Muscle of leg (tissue), 11 donors: Measurements from ENCODE around the gene ELMO1. TPM values are rescaled to one million over a fixed set of nuclear protein-coding genes. Genes with fewer than 3 reads are reported as not detected.

ENCODE experiments used
- DNase-seq: peaks from one replicate; pipeline ENCODE4 v3.0.0; 2013
- H3K27ac ChIP-seq: one replicate; pipeline ENCODE4 v1.5.1; 2013; ENCODE audit warnings: mild to moderate bottlenecking, low read length, control low read depth
- H3K27me3 ChIP-seq: one replicate; pipeline ENCODE4 v1.6.1; 2013; ENCODE audit warnings: low read length; ENCODE audit not compliant: control insufficient read depth, insufficient read depth
- H3K36me3 ChIP-seq: one replicate; pipeline ENCODE4 v1.6.1; 2013; ENCODE audit warnings: low read length; ENCODE audit not compliant: control insufficient read depth, insufficient read depth
- H3K4me1 ChIP-seq: one replicate; pipeline ENCODE4 v1.6.1; 2013; ENCODE audit warnings: low read length; ENCODE audit not compliant: control insufficient read depth, insufficient read depth
- H3K4me3 ChIP-seq: one replicate; pipeline ENCODE4 v1.5.1; 2013; ENCODE audit warnings: low read length, control low read depth
- H3K9me3 ChIP-seq: replicated peaks from 2 replicates; pipeline ENCODE4 v1.6.1; 2013; ENCODE audit warnings: low read depth, low read length; ENCODE audit not compliant: control insufficient read depth
- WGBS: methylation state at CpG from one replicate; pipeline ENCODE4 v1.1.5; 2013; ENCODE audit warnings: missing lambda C conversion rate; ENCODE audit not compliant: insufficient coverage; 5-methylcytosine and 5-hydroxymethylcytosine counted together
- polyA plus RNA-seq, 8 donors: library from polyadenylated mRNA; unstranded; fragments of 120-200 nt; gene quantifications; one replicate each; pipeline versions ENCODE4 v1.2.1 to v1.2.3, GENCODE V29; 2013; ENCODE audit warnings: inconsistent platforms in 1 of 8, low replicate concordance in 1 of 8; ENCODE audit not compliant: insufficient read length in 8 of 8, insufficient read depth in 1 of 8
- total RNA-seq: library from RNA; stranded (reverse); fragments of 120-200 nt; gene quantifications from one replicate; pipeline ENCODE4 v1.2.4, GENCODE V29; 2013

ELMO1 gene
- total and polyA plus RNA-seq, 9 donors = 20.3 to 40.7 (median 25.0) TPM

DNA sequence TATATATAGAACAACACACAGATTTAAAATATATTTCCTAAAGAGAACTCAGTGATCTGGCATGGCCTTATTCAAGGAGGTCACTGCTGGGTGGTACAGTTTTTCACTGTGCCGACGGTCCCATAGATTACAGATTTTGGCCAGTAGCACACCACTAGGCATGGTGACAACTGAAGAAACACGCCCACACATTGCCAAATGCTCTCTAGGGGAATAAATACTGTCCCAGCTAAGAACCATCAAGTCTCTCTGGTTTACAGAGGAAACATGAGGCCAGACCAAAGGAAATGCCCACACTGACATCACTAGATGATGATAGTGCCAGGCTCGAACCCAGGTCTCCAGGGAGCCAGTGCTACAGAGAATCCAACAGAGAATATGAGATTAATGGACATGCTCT is 316.8 kb downstream of the ELMO1 start:
- no peak overlapping the region for H3K4me3 ChIP-seq
- H3K4me1 ChIP-seq = no peaks in the 10 kb centered on the region
- H3K36me3 ChIP-seq = peaks cover 13% of the 10 kb centered on the region
- 87% methylated on average over 4 of the region's 4 CpGs for WGBS
- H3K27me3 ChIP-seq = no peaks in the 10 kb centered on the region
- H3K9me3 ChIP-seq = no peaks in the 10 kb centered on the region
- no peak overlapping the region for H3K27ac ChIP-seq
- no peak for DNase-seq

DNA sequence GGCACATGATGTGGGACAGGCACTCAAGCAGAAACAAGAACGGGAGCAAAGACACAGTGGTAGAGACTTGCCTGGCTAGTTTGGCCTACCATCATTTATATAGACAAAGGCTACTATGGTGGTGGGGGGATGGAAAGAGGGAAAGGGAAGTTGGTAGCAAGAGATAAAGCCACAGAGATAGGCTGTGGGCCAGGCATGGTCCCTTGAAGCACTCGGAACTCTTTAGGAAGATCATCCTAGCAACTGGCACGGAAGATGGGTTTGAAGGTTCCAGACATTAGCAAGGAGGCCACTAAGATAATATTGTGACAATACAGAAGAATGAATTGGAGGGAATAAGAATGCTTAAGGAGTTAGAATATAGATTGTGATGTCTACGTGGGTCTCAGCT is 319.6 kb downstream of the ELMO1 start:
- DNase-seq = no peak
- Histone ChIP-seq H3K4me3 (no peak overlapping the region), H3K27ac (no peak overlapping the region), H3K9me3 (no peaks in the 10 kb centered on the region), H3K36me3 (peaks cover 13% of the 10 kb centered on the region), H3K27me3 (no peaks in the 10 kb centered on the region), H3K4me1 (no peaks in the 10 kb centered on the region)
- WGBS = 93% methylated on average over 2 of the region's 4 CpGs

DNA sequence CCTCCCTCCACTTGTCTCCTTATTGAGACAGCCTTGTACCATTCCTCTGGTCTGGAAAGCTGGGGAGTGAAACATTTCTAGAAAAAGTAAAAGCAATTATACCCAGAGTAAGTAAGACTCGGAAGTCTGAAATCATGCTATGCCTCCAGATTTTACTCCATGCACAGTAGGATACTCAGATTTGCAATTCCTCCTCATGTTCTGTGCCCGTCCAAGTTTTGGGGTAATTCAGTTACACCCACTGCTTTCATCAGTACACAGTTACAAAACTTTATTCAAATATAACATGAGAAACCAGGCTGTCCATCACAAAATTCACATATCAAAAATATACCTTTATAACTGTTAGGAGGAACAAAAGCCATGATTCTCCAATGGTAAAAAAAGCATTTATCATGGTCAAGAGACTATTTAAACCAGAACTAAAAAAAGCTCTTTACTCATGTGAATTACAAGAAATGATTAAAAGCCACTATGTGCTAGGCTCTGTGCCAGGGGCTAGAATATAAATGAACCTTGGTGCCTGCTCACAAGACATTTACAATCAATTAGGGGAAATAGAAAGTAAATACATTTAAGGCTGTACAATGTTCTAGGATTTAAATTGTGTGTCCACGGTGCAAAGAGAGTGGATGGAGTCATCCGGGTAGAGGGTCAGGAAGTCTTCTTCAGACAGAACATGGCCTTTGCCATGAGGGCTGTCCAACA is 320.2 kb downstream of the ELMO1 start:
- H3K4me3 ChIP-seq = no peak overlapping the region
- H3K27me3 ChIP-seq = no peaks in the 10 kb centered on the region
- DNase-seq = no peak
- no peak overlapping the region for H3K27ac ChIP-seq
- H3K36me3 ChIP-seq = peaks cover 13% of the 10 kb centered on the region
- no peaks in the 10 kb centered on the region for H3K9me3 ChIP-seq
- H3K4me1 ChIP-seq = no peaks in the 10 kb centered on the region
- 68% methylated on average over 4 of the region's 4 CpGs for WGBS

DNA sequence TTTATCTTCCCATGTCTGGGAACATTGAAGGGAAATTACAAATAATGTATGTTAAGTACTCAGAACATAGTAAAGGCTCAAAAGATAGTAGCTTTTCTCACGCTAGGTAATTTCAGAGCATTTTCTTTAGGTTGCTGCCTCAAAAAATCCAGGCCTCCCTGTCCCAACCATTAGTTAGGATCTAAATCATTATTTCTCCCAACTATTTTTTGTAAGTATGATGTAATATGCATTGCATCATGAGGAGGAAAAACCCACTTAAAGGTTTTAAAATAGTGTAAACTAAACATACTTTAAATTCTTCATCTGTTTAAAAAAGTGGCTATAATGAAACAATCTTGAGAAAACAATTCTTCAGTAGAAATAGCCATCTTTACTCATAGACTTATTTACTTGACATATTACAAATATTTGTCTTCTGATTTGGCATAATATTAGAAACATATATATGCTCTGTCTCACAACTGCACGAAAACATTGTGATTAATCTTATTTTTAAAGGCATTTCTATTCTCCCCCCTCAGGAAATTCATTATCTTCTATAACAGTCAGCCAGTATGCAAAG is 329.3 kb downstream of the ELMO1 start:
- WGBS = no CpG with 5 or more reads among the region's 2 CpGs
- Histone ChIP-seq H3K4me1 (no peaks in the 10 kb centered on the region), H3K4me3 (no peak overlapping the region), H3K9me3 (no peaks in the 10 kb centered on the region), H3K27ac (no peak overlapping the region), H3K36me3 (no peaks in the 10 kb centered on the region), H3K27me3 (no peaks in the 10 kb centered on the region)
- DNase-seq = no peak

DNA sequence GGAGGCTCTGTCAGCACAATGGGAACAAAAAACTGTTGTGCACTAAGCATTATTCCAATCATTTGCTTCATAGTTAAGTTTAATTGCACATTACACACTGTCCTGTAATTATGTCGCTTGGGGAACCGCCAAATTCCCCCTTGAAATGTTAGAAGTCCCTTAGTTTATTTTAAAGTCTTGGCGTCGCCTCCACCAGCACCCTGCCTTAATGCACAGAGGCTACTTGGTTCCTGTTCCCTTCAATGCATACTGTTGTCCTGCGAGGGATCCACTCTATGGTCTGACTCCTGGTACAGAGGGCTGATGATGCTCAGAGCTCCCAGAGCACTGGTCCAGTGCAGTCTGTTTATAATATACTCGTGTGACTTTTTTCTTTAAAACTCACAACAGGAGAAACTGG is 330.7 kb downstream of the ELMO1 start:
- Histone ChIP-seq H3K9me3 (no peaks in the 10 kb centered on the region), H3K27ac (no peak overlapping the region), H3K36me3 (no peaks in the 10 kb centered on the region), H3K27me3 (no peaks in the 10 kb centered on the region), H3K4me3 (no peak overlapping the region), H3K4me1 (no peaks in the 10 kb centered on the region)
- no peak for DNase-seq
- WGBS = 79% methylated on average over 4 of the region's 6 CpGs

DNA sequence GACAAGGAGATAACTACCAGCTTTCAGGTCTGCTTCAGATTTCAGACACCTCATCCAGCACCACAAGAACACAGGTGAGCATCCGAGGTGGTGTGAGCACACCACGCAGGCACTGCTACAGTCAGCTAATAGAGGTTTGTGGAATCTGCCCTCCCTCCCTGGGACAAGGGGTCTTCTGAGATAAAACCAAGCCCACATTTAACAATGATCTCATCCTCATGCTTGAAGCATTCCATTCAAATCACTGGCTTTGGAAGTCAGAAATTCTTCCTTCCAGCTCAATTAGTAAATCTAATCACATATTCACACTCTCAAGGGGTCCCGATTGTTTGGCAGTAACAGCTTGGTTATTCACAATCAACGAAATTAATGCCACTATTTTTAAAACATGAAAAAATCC is 331.4 kb downstream of the ELMO1 start:
- 60% methylated on average over 1 of the region's 4 CpGs for WGBS
- H3K27ac ChIP-seq = no peak overlapping the region
- H3K4me1 ChIP-seq = no peaks in the 10 kb centered on the region
- no peak overlapping the region for H3K4me3 ChIP-seq
- H3K9me3 ChIP-seq = no peaks in the 10 kb centered on the region
- no peaks in the 10 kb centered on the region for H3K27me3 ChIP-seq
- DNase-seq = no peak
- H3K36me3 ChIP-seq = no peaks in the 10 kb centered on the region

DNA sequence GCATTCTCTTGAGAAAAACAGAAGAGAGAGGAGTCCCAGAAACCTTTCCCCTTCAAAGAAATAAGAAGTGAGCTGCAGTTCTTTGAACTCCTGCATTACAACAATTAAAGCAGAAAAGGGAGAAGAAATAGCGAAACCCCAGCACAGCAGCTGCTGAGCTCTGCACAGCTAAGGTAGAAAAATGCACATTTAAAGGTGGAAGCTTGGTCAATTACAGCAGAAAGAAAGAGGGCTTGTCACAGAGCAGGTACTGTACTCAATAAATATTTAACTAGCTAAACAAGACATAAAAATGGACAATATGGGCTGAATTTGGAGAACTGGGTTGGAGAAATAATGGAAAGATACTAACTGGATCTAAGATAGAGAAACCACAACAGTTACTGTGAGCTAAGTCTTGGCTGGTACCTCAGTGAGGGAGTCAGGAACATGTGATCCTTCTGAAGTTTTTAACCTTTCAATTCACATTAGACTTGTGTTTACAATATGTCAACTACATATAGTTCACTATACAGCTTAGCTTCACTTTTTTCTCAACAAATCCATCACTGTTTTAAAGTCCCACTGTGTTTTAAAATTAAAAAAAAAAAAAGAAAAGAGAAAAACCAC is 332.5 kb downstream of the ELMO1 start:
- DNase-seq = no peak
- H3K36me3 ChIP-seq = no peaks in the 10 kb centered on the region

DNA sequence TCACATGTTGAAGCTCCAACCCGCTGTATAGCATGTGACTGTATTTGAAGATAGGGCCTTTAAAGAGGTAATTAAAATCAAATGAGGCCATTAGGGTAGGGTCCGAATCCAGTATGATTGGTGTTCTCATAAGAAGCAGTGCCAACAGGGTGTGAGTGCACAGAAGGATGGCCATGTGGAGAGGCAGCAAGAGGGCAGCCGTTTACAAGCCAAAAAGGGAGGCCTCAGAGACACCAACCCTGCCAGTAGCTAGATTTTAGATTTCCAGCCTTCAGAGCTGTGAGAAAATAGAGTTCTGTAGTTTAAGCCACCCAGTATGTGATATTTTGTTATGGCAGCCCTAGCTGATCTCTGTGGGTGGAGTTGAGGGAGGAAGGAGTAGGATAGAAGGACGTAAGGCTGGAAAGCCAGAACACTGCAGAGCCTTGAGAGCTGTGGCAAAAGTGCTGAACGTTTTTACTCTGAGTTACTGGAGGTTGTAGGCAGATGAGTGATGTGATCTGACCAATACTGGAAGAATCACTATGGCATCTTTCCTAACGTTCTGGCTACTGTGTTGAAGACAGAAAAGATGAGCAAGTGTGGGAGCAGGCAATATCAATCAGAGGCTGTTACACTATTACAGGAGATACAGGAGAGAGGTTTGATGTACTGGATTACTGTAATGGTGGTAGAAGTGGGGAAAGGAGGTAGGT is 334.9 kb downstream of the ELMO1 start:
- Histone ChIP-seq H3K27me3 (no peaks in the 10 kb centered on the region), H3K4me1 (peaks cover 4% of the 10 kb centered on the region), H3K36me3 (no peaks in the 10 kb centered on the region), H3K4me3 (no peak overlapping the region), H3K27ac (no peak overlapping the region), H3K9me3 (no peaks in the 10 kb centered on the region)
- DNase-seq = no peak
- WGBS = 82% methylated on average over 6 of the region's 6 CpGs

More for the DNA sequence above, 332.5 kb downstream of the ELMO1 start:
- no peaks in the 10 kb centered on the region for H3K4me1 ChIP-seq
- no peaks in the 10 kb centered on the region for H3K9me3 ChIP-seq
- WGBS = no CpG with 5 or more reads among the region's 1 CpG
- H3K4me3 ChIP-seq = no peak overlapping the region
- H3K27ac ChIP-seq = no peak overlapping the region
- H3K27me3 ChIP-seq = no peaks in the 10 kb centered on the region

DNA sequence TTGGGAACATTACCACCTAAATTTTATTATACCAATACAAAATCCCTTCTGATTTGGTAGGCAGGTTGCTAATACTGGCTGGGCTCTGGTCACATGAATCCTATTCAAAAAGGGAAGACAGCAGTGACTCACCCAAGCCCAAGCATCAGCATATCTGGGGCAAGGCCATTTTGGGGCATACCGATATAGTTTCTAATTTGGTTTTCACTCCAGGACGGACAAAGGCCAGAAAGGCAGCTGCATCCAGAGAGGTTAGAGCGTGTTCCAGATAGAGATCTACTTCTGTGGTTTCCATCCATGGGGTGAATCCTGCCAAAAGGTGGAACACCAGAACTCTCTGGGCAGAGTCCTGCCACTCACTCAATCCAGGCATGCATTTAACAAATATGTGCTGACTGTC is 335.8 kb downstream of the ELMO1 start:
- H3K4me1 ChIP-seq = peaks cover 4% of the 10 kb centered on the region
- DNase-seq = no peak
- H3K27ac ChIP-seq = no peak overlapping the region
- H3K9me3 ChIP-seq = no peaks in the 10 kb centered on the region
- H3K4me3 ChIP-seq = no peak overlapping the region
- no peaks in the 10 kb centered on the region for H3K36me3 ChIP-seq
- WGBS = 88% methylated on average over 3 of the region's 3 CpGs
- no peaks in the 10 kb centered on the region for H3K27me3 ChIP-seq

DNA sequence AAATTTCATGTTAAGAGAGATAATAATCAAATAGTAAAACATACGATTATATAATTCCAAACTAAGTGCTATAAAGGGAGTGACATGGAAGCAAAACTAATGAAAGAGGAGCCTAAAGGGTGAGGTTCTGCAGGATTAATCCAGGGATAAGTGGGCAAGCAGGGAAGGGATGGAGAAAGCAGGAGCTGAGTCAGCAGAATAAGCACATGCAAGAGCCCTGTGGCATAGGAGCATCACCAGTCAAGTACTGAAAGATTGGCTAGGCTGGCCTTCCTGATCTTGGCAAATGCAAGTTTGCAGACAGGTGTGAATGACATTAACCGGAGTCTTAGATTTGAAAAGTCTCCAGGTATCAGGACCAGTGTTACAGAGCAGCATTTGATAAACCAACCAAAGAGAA is 336.4 kb downstream of the ELMO1 start:
- no CpG with 5 or more reads among the region's 2 CpGs for WGBS
- H3K36me3 ChIP-seq = no peaks in the 10 kb centered on the region
- no peaks in the 10 kb centered on the region for H3K9me3 ChIP-seq
- H3K4me3 ChIP-seq = no peak overlapping the region
- H3K4me1 ChIP-seq = peaks cover 4% of the 10 kb centered on the region
- H3K27ac ChIP-seq = no peak overlapping the region
- no peaks in the 10 kb centered on the region for H3K27me3 ChIP-seq
- no peak for DNase-seq
